ENCODE measurements around the gene SLC35G4. TPM values are rescaled to one million over a fixed set of nuclear protein-coding genes. Genes with fewer than 3 reads are reported as not detected.

The SLC35G4 gene
- total and polyA plus RNA-seq, 2 of the 4 experiments (the other 2 are of a cell fraction) = not detected

GRCh38 chr18:11587846-11588245 lies 21.6 kb upstream of the SLC35G4 start:
- Histone ChIP-seq H2BK20ac (ENCODE audit: low read depth, low read length) (no peak overlapping the region), H3K4me3 (ENCODE audit: insufficient read depth, low read depth, low read length) (no peak overlapping the region), H3K18ac (ENCODE audit: low read depth, low read length) (no peak overlapping the region), H3K4ac (ENCODE audit: low read depth, low read length) (no peak overlapping the region), H3K56ac (ENCODE audit: extremely low read depth, insufficient read depth, low read length) (no peak overlapping the region), H4K20me1 (ENCODE audit: insufficient read depth, low read length) (no peaks in the 10 kb centered on the region), H3K27ac (ENCODE audit: insufficient read depth, low read length) (no peak overlapping the region), H3K4me1 (ENCODE audit: control insufficient read depth, insufficient read depth, low read length) (no peaks in the 10 kb centered on the region), H3K79me1 (ENCODE audit: low read depth in 1 of 2, low read length in 2 of 2) (no peaks in the 10 kb centered on the region), H3K9me1 (ENCODE audit: insufficient read depth, low read length) (no peaks in the 10 kb centered on the region), H3K36me3 (ENCODE audit: control insufficient read depth, insufficient read depth, low read length) (no peaks in the 10 kb centered on the region), H2AFZ (replicated peaks; ENCODE audit: low read length, poor library complexity) (no peak overlapping the region), H3K9ac (ENCODE audit: low read depth, low read length) (no peak overlapping the region), H3K9me3 (ENCODE audit: control insufficient read depth, insufficient read depth, low read length) (no peaks in the 10 kb centered on the region), H2AK9ac (replicated peaks; ENCODE audit: low read depth, low read length, poor library complexity) (no peak overlapping the region), H3K27me3 (ENCODE audit: control insufficient read depth, insufficient read depth, low read length) (peaks cover 4% of the 10 kb centered on the region), H4K91ac (ENCODE audit: insufficient read depth, low read depth, low read length) (no peak overlapping the region), H2BK15ac (ENCODE audit: low read depth, low read length) (no peak overlapping the region), H3K4me2 (ENCODE audit: low read depth, low read length) (no peak overlapping the region; the same call in 1 of the 2 replicates), H2AK5ac (ENCODE audit: low read depth, low read length) (no peak overlapping the region), H4K8ac (ENCODE audit: low read depth in 2 of 2, low read length in 2 of 2) (no peak overlapping the region), H3K14ac (replicated peaks; ENCODE audit: low read depth, low read length) (no peak overlapping the region), H2BK120ac (ENCODE audit: low read depth, low read length) (no peak overlapping the region), H2BK5ac (ENCODE audit: low read depth, low read length, poor library complexity, severe bottlenecking) (no peak overlapping the region), H4K5ac (ENCODE audit: low read depth, low read length) (no peak overlapping the region), H3K23ac (ENCODE audit: low read depth, low read length) (no peak overlapping the region)
- ChIA-PET CTCF (interaction anchor here (0.7 kb wide), 1 partner anchor 17 kb away, joined by 3 read pairs; no protein-coding TSS in a partner anchor), POLR2A (ENCODE audit: unreplicated experiment) (no interaction called here)
- TF ChIP-seq RAD21 (IDR thresholded peaks at IDR 0.05; ENCODE audit: low read length) (no peak), CEBPB (IDR thresholded peaks at IDR 0.05; ENCODE audit: low read depth, low read length) (no peak), CTCF (conservative IDR thresholded peaks at IDR 0.05; ENCODE audit: low read depth, low read length) (no peak), RCOR1 (IDR thresholded peaks at IDR 0.05; ENCODE audit: insufficient replicate concordance, low read length) (no peak), ELK1 (IDR thresholded peaks at IDR 0.05; ENCODE audit: borderline replicate concordance, low read depth, low read length) (no peak), NFE2L2 (IDR thresholded peaks at IDR 0.05; ENCODE audit: low read depth, low read length) (no peak), FOS (IDR thresholded peaks at IDR 0.05; ENCODE audit: low read depth, low read length) (no peak), BHLHE40 (IDR thresholded peaks at IDR 0.05; ENCODE audit: low read depth, low read length) (no peak), MXI1 (IDR thresholded peaks at IDR 0.05; ENCODE audit: borderline replicate concordance, low read depth, low read length) (no peak), CHD1 (IDR thresholded peaks at IDR 0.05; ENCODE audit: low read depth, low read length) (no peak), USF2 (IDR thresholded peaks at IDR 0.05; ENCODE audit: low read depth, low read length) (no peak), MAZ (IDR thresholded peaks at IDR 0.05; ENCODE audit: borderline replicate concordance, low read depth, low read length) (no peak), MAFK (IDR thresholded peaks at IDR 0.05; ENCODE audit: low read depth, low read length) (no peak), POLR2A (IDR thresholded peaks at IDR 0.05; ENCODE audit: low read depth, low read length) (no peak), SMC3 (IDR thresholded peaks at IDR 0.05; ENCODE audit: low read depth, low read length) (no peak), RFX5 (IDR thresholded peaks at IDR 0.05; ENCODE audit: low read depth, low read length) (no peak)
- in situ Hi-C loops (cut with MboI; ENCODE audit: low sequenced_read_pairs) = no loop called here
- intact Hi-C loops (cut with micrococcal nuclease) = no loop called here
- DNase-seq (no peak), ATAC-seq (ENCODE audit: low read depth) (no peak)
- no TSS peak for BruUV-seq (replicated peaks)
- WGBS, 2 experiments (ENCODE audit: extremely low coverage in 2 of 2, insufficient read length in 1 of 2) = no CpG with 5 or more reads among the region's 3 CpGs
- dilution Hi-C loops (cut with HindIII; ENCODE audit: low sequenced_read_pairs, unreplicated experiment) = no loop called here
